SK-N-SH (cell line): ENCODE measurements around the gene BTG2.

Source experiments
- CTCF ChIP-seq: fragments of 200-600 bp; sonication (generic); IDR thresholded peaks from 2 replicates; pipeline ENCODE4 v1.6.1; 2017; ENCODE audit warnings: antibody characterized with exemption, mild to moderate bottlenecking, moderate library complexity
- EZH2phosphoT487 ChIP-seq: fragments of 200-600 bp; sonication (generic); IDR thresholded peaks from 2 replicates; pipeline ENCODE4 v1.6.1; 2017; ENCODE audit warnings: low read depth, mixed run types, mild to moderate bottlenecking, antibody characterized with exemption, moderate library complexity, borderline replicate concordance
- FOXM1 ChIP-seq: IDR thresholded peaks from 2 replicates; pipeline ENCODE4 v1.4.0; 2012; ENCODE audit warnings: low read depth, mild to moderate bottlenecking
- NRF1 ChIP-seq: IDR thresholded peaks from 2 replicates; pipeline ENCODE4 v1.6.1; 2012; ENCODE audit warnings: low read depth, mild to moderate bottlenecking, low read length
- YY1 ChIP-seq: IDR thresholded peaks from 2 replicates; pipeline ENCODE4 v1.4.0; 2012; ENCODE audit warnings: low read depth, mild to moderate bottlenecking

- TF ChIP-seq EZH2phosphoT487 = no peak
- no peak for TF ChIP-seq CTCF
- no peak for TF ChIP-seq YY1
- no peak for TF ChIP-seq NRF1
- no peak for TF ChIP-seq FOXM1
These were observed 1.0 kb downstream of the BTG2 start for GRCh38 chr1:203306089-203306964.
